GM21529 (cell line): ENCODE results near the gene CPTP.

ENCODE experiments used
- ATAC-seq: cut with Tn5 transposase; IDR thresholded peaks from one replicate; pipeline ENCODE4 v1.9.1; 2021; ENCODE audit not compliant: unreplicated experiment

The CPTP gene

GRCh38 chr1:1332774-1333480 lies 8.3 kb downstream of the CPTP start:
- ATAC-seq = no peak

- no peak for ATAC-seq
Measured at GRCh38 chr1:1333551-1334241, 9.1 kb downstream of the CPTP start.

- ATAC-seq = no peak
Measured at GRCh38 chr1:1334835-1335234, 10.2 kb downstream of the CPTP start.

DNA sequence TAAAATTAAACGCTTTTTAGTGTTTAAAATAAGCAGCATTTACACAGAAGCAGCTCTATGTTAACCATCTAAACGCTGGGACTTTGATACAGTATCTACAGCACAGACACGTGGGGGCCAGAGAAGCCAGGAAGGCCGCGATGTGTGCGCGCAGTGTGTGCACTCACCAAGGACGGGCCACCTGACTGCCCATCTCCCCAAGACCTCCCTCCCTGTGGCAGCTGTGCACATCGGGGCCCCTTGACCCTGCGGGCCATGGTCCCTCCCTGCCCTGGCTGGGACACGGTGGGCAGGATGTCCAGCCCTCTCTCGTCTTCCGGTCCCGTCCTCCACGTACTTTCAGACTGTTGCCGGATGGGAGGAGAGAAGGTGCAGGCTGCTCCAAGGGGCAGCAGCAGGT lies 10.7 kb downstream of the CPTP start:
- ATAC-seq = no peak

DNA sequence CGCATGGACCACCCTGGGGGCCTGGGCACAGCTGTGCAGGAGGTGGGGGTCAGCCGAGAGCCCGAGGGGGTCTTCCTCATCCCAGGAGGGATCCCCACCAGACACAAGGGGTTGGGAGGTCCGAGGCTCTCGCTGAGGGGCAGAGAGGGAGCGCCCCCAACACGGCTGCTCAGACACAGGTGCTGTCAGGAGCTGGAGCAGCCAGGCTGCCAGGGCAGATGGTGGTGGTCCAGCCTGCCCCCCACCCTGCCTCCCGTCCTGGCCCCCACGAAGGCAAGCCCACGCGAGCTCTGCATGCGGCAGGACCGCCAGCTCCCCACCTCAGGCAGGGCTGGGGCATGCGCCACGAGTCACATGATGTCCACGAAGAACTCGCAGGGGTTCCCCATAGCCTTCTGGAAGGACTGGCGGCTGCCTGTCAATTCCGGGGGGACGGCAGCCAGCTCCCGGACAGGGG lies 11.2 kb downstream of the CPTP start:
- ATAC-seq = no peak

- ATAC-seq = no peak
Measured at GRCh38 chr1:1336446-1336845, 11.8 kb downstream of the CPTP start.

DNA sequence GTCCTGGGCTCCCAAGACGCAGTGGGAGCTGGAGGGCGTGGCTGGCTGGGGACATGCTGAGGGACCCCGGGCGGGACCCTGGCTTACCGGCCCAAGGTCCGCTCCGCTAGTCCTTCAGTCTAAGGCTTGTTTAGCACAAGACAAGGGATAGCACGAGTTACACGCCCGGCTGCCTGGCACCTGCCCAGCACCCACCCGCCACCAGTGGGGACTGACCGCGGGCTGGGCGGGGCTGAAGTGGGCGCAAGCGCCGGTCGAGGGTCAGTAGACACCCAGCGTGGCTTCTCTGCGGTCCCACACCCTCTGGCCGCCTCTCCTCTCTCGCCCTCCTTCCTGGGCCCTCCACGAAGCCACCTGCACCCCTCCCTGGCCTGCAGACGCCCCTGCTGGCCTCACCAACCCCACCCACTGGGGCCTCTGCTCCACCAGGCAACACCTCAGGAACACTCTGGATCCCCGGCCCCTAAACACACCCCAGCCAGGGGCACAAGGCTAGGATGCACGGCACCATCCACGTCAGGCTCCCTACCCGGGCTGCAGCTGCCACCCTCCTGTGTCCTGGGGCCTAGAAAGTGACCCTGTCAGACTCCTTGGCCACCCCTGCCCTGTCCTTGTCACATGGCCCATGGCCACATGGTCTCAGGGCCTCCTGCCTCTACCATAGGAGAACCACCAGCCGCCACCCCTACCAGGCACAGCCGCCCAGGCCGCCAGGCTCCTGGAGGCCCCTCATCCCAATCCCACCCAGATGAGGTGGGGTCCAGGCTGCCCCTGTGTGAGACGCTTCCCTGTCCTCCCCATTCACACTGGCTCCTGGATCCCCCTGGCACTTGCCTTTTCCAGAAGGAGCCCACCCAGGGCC lies 12.6 kb downstream of the CPTP start:
- no peak for ATAC-seq

DNA sequence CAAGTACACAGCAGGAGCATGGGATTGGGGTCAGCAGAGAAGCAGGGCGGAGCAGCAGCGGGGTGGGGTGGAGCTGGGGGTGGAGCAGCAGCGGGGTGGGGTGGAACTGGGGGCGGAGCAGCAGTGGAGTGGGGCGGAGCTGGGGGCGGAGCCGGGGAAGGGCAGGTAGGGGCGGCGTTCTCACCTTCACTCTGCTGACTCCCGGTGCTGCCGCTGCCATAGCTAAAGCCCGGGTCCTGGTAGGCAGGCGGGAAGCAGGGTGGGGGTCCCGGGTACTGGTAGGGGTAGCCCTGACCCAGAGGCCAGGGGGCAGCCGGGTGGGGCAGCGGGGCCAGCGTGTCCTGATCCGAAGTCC lies 13.2 kb downstream of the CPTP start:
- ATAC-seq = no peak

DNA sequence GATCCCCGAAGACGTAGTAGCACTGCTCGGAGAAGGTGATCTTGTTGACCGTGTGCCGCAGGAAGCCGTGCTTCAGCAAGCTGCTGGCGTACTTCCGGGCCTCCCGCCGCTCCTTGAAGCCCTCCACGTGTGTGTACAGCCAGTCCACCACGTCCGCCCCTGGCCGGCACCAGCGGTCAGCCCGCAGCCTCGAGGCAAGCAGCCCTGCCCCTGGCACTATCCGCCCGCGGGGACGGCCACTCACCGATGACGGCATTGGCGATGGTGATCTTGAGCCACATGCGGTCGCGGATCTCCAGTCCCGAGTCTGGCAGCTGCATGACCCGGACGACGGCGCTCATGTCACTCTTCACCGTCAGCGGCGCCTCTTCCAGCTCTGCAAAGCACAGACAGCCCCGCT lies 13.7 kb downstream of the CPTP start:
- ATAC-seq = no peak

GRCh38 chr1:1340185-1340584 lies 15.6 kb downstream of the CPTP start:
- no peak for ATAC-seq

- ATAC-seq = no peak
Measured at GRCh38 chr1:1340791-1341548, 16.4 kb downstream of the CPTP start.

GRCh38 chr1:1341549-1342021 lies 17.0 kb downstream of the CPTP start:
- ATAC-seq = no peak

DNA sequence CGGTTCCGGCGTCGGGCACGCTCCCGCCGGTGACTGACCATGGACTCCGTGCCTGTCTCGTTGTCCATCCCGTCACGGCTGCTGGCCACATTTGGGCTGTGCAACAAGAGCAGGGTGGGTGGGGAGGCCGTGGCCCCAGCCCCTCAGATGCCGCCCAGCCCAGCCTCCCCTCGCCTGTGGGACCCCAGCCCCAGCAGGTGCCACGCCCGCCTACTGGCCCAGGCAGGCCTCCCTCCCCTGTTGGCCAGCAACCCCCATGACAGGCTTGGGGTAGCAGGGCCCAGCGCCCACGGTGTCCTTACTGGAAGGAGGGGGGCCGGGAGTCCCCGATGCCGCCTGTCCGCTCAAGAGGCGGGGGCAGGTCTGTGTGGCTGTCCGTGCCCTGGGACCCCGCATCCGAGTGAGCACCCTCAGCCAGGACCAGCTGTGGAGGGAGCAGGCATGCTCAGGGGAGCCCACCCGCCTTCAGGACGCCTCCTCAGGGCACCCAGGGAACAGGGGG lies 17.5 kb downstream of the CPTP start:
- ATAC-seq = no peak

GRCh38 chr1:1342584-1343115 lies 18.0 kb downstream of the CPTP start:
- ATAC-seq = no peak

- no peak for ATAC-seq
Measured at GRCh38 chr1:1343811-1344421, 19.3 kb downstream of the CPTP start.

DNA sequence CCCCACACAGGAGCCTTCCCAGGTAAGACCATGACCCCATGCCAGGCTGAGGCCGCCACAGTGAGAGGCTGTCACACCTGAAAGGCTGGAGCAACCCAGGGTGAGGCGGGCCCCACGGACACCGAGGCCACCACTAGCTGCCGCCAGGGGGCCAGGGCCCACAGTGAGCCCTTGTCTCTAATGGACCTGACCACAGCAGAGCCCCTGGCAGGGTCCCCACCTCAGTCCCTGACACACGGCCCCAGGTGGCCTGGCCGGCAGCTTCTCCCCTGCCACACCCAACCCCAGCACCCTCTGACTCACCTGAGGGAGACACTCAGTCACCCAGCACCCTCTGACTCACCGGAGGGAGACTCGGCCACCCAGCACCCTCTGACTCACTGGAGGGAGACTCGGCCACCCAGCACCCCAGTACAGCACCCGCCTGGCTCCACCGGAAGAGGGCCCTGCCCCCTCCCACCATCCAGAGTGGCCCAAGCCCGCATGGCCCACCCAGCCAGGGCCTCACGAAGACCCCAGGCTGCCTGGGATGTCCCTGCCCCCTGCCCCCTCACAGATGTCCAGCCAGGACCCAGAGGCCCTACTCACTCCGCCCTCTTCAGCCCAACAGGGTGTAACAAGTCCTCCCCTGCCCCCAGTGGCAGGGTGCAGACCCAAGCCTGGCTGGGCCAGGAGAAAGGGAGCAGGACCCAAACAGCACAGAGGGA lies 20.2 kb downstream of the CPTP start:
- no peak for ATAC-seq

DNA sequence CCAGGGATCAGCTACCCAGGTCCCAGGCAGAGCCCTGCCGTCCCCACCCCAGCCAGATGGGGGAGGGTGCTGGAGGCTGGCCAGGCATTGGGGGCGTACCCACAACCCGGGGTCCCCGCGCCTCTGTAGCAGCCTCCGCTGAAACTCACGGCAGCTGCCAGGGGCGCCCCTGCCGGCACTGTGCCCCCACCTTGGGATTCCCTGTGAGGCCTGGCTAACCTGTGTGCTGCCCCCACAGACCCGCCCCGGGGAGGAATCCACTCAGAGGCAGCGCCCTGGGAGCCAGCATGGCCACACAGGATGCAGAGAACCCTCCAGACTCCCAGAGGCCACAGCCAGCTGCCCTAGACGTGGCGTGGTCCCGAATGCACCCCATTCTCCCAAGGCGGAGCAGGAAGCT lies 20.8 kb downstream of the CPTP start:
- no peak for ATAC-seq

GRCh38 chr1:1345860-1346500 lies 21.4 kb downstream of the CPTP start:
- ATAC-seq = no peak

GRCh38 chr1:1346501-1346890 lies 21.9 kb downstream of the CPTP start:
- no peak for ATAC-seq
